GM10847 (cell line): ENCODE data around the gene MTCH1.

Experiments used
- POLR2A ChIP-seq: IDR thresholded peaks from 2 replicates; pipeline ENCODE4 v1.6.1; 2011; ENCODE audit not compliant: insufficient read length; ENCODE audit errors: extremely low read depth

MTCH1 gene

GRCh38 chr6:36969988-36970891 is 15.8 kb downstream of the MTCH1 start:
- no peak for TF ChIP-seq POLR2A

- TF ChIP-seq POLR2A: no peak
Measured at GRCh38 chr6:36969240-36969691, 16.7 kb downstream of the MTCH1 start.

GRCh38 chr6:36968266-36968977 is 17.6 kb downstream of the MTCH1 start:
- no peak for TF ChIP-seq POLR2A

DNA sequence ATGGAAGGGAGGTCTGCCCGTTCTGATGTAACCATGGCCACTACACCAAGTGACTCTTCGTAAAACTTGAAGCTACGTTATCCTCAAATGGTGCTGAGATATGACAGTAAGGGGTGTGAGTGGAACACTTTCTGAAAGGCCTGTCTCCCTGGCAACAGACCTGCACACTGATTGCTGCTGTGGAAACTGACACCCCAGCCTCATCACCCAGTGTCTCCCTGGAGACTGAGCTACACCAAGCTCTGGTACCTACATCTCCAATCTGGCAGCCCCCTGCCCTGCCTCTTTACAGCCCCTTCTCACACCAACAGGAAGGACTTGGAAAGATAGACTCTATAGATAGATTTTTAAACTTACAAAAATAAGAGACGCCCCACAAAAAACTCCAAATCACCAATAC is 18.2 kb downstream of the MTCH1 start:
- no peak for TF ChIP-seq POLR2A

- no peak for TF ChIP-seq POLR2A
Measured at GRCh38 chr6:36967301-36967700, 18.7 kb downstream of the MTCH1 start.

GRCh38 chr6:36964908-36965307 is 21.1 kb downstream of the MTCH1 start:
- TF ChIP-seq POLR2A: no peak

DNA sequence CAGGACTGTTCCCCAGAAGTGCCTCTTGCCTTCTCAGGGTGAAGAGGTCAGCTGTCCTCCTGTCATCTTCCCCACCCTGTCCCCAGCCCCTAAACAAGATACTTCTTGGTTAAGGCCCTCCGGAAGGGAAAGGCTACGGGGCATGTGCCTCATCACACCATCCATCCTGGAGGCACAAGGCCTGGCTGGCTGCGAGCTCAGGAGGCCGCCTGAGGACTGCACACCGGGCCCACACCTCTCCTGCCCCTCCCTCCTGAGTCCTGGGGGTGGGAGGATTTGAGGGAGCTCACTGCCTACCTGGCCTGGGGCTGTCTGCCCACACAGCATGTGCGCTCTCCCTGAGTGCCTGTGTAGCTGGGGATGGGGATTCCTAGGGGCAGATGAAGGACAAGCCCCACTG is 21.6 kb downstream of the MTCH1 start:
- TF ChIP-seq POLR2A: no peak

GRCh38 chr6:36963451-36964290 is 22.3 kb downstream of the MTCH1 start:
- TF ChIP-seq POLR2A: no peak

- no peak for TF ChIP-seq POLR2A
Measured at GRCh38 chr6:36962874-36963273, 23.1 kb downstream of the MTCH1 start.

GRCh38 chr6:36961441-36962435 is 24.3 kb downstream of the MTCH1 start:
- no peak for TF ChIP-seq POLR2A

GRCh38 chr6:36959555-36960250 is 26.3 kb downstream of the MTCH1 start:
- TF ChIP-seq POLR2A: no peak

DNA sequence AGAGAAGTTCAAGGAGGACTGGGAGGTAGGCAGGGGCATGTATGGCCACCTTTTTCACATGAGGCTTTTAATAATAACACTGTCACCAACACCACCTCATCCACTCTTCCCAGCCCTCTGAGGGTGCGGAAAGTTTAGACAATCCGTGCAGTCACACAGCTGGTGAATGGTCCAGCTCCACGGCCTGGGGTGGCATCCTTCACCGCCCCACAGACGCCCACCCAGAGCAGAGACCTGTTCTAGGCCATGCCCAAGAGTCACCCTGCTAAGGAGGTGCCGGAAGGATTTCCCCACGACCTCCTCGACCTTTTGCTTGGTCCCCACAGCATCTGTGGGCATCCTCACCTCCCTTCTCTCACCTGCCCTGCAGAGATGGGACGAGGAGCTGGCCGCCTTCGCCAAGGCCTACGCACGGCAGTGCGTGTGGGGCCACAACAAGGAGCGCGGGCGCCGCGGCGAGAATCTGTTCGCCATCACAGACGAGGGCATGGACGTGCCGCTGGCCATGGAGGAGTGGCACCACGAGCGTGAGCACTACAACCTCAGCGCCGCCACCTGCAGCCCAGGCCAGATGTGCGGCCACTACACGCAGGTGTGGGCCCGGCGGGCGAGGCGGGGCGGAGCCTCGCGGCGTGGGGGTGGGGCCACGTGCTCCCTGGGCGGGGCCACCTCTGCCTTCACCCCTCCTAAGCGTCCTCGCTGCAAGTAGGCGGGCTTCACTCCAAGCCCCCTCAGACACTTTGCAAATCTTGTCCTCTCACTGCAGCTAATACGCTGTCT is 27.0 kb downstream of the MTCH1 start:
- no peak for TF ChIP-seq POLR2A

GRCh38 chr6:36957773-36958271 is 28.2 kb downstream of the MTCH1 start:
- no peak for TF ChIP-seq POLR2A
